PC-9 (cell line): ENCODE measurements around the gene METTL8.

Experiments
- EZH2 ChIP-seq: fragments of 200-600 bp; sonication (generic); IDR thresholded peaks from 2 replicates; pipeline ENCODE4 v1.8.0; 2017; ENCODE audit warnings: antibody characterized with exemption, low read depth
- TF ChIP-seq, protein P1 (sequence below): fragments of 200-600 bp; sonication (generic); conservative IDR thresholded peaks from 2 replicates; pipeline ENCODE4 v1.6.1; 2017; ENCODE audit warnings: mixed run types, antibody characterized with exemption, mild to moderate bottlenecking, moderate library complexity

DNA sequence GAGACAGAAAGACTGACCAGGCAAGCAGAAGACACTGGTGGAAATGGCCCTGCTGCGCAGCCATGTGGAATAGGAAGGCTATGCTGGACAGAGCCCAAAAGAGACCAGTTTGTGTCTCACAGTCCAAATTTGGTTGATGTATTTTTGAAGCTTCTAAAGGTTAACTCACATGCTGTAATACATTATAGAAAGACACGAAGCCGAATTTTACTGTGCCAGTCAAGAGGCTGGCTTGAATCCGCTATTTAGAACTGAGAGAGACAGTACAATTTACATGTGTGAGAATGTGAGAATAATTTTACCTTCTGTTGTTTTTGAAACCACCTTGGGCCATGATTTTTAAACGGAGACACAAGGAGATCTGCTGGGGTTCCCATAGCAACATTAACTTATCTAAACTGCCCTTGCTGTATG, 113.6 kb downstream of the METTL8 start:
- TF ChIP-seq, protein P1, sequence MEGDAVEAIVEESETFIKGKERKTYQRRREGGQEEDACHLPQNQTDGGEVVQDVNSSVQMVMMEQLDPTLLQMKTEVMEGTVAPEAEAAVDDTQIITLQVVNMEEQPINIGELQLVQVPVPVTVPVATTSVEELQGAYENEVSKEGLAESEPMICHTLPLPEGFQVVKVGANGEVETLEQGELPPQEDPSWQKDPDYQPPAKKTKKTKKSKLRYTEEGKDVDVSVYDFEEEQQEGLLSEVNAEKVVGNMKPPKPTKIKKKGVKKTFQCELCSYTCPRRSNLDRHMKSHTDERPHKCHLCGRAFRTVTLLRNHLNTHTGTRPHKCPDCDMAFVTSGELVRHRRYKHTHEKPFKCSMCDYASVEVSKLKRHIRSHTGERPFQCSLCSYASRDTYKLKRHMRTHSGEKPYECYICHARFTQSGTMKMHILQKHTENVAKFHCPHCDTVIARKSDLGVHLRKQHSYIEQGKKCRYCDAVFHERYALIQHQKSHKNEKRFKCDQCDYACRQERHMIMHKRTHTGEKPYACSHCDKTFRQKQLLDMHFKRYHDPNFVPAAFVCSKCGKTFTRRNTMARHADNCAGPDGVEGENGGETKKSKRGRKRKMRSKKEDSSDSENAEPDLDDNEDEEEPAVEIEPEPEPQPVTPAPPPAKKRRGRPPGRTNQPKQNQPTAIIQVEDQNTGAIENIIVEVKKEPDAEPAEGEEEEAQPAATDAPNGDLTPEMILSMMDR = no peak
- TF ChIP-seq EZH2 = no peak
